GM12875 (cell line): Measurements from ENCODE around the gene VSTM4.

ENCODE experiments used
- H3K4me3 ChIP-seq: one replicate; pipeline ENCODE4 v1.5.1; 2011; ENCODE audit warnings: low read depth, low read length, control low read depth
- CTCF ChIP-seq: IDR thresholded peaks from 2 replicates; pipeline ENCODE4 v1.5.1; 2011; ENCODE audit warnings: low read depth, mild to moderate bottlenecking, control low read depth, inconsistent platforms, low read length, moderate library complexity, borderline replicate concordance; ENCODE audit not compliant: insufficient read depth

The VSTM4 gene

GRCh38 chr10:49005270-49005669 is 110.1 kb downstream of the VSTM4 start:
- no peak overlapping the region for H3K4me3 ChIP-seq
- no peak for TF ChIP-seq CTCF

GRCh38 chr10:49001870-49002672 is 113.3 kb downstream of the VSTM4 start:
- no peak overlapping the region for H3K4me3 ChIP-seq
- no peak for TF ChIP-seq CTCF

GRCh38 chr10:49001402-49001801 is 113.9 kb downstream of the VSTM4 start:
- no peak overlapping the region for H3K4me3 ChIP-seq
- TF ChIP-seq CTCF: no peak

GRCh38 chr10:49000437-49001398 is 114.6 kb downstream of the VSTM4 start:
- no peak overlapping the region for H3K4me3 ChIP-seq
- no peak for TF ChIP-seq CTCF

GRCh38 chr10:48999346-48999745 is 116.0 kb downstream of the VSTM4 start:
- no peak for TF ChIP-seq CTCF
- no peak overlapping the region for H3K4me3 ChIP-seq

GRCh38 chr10:48996329-48996728 is 119.0 kb downstream of the VSTM4 start:
- H3K4me3 ChIP-seq: no peak overlapping the region
- TF ChIP-seq CTCF: no peak
